RWPE1 (cell line): ENCODE data around the gene FILIP1L.

Experiments used
- CTCF ChIA-PET: fragments of 350-600 bp; sonication (Branson Sonifier 250); formaldehyde crosslinking; extraction: SDS; loops from one replicate; lab custom pipeline; 2021; lab: Yijun Ruan, JAX
- POLR2A ChIA-PET: fragments of 400-600 bp; formaldehyde crosslinking; extraction: SDS; loops from one replicate; lab custom pipeline; 2020; ENCODE audit warnings: antibody characterized with exemption; ENCODE audit not compliant: low non-redundant PET; lab: Yijun Ruan, JAX
- DNase-seq: peaks from one replicate; pipeline ENCODE4 v3.0.0; 2012; ENCODE audit warnings: low spot score
- H3K27ac ChIP-seq: fragments of 450-650 bp; 2 replicates; pipeline ENCODE4 v1.5.1; 2017
- CTCF ChIP-seq: fragments of 450-650 bp; conservative IDR thresholded peaks from 2 replicates; pipeline ENCODE4 v1.5.1; 2017; ENCODE audit warnings: low read depth, mild to moderate bottlenecking

FILIP1L gene

GRCh38 chr3:100149130-100149529 is 34.8 kb upstream of the FILIP1L start:
- POLR2A ChIA-PET: no interaction called here
- H3K27ac ChIP-seq: no peak overlapping the region
- no peak for TF ChIP-seq CTCF
- CTCF ChIA-PET: interaction anchor here (0.7 kb wide), 1 partner anchor 189 kb away, joined by 5 read pairs; no protein-coding TSS in a partner anchor
- DNase-seq: no peak

- POLR2A ChIA-PET: no interaction called here
- no peak for TF ChIP-seq CTCF
- DNase-seq: no peak
- CTCF ChIA-PET: no interaction called here
- H3K27ac ChIP-seq: no peak overlapping the region
These were observed 30.1 kb upstream of the FILIP1L start for GRCh38 chr3:100144255-100144866.

GRCh38 chr3:100141586-100141985 is 27.3 kb upstream of the FILIP1L start:
- CTCF ChIA-PET: no interaction called here
- POLR2A ChIA-PET: no interaction called here
- DNase-seq: no peak
- H3K27ac ChIP-seq: no peak overlapping the region
- no peak for TF ChIP-seq CTCF

- DNase-seq: no peak
- TF ChIP-seq CTCF: no peak
- CTCF ChIA-PET: no interaction called here
- no peak overlapping the region for H3K27ac ChIP-seq
- POLR2A ChIA-PET: no interaction called here
These were observed 26.7 kb upstream of the FILIP1L start for GRCh38 chr3:100140976-100141375.

GRCh38 chr3:100136921-100137320 is 22.6 kb upstream of the FILIP1L start:
- CTCF ChIA-PET: interaction anchor here (0.6 to 0.7 kb wide), 2 partner anchors 294 to 1377 kb away, joined by 3 to 6 read pairs; no protein-coding TSS in a partner anchor
- H3K27ac ChIP-seq: no peak overlapping the region
- no peak for TF ChIP-seq CTCF
- POLR2A ChIA-PET: no interaction called here
- DNase-seq: no peak

GRCh38 chr3:100131241-100131640 is 16.9 kb upstream of the FILIP1L start:
- ChIA-PET CTCF (no interaction called here), POLR2A (no interaction called here)
- no peak for TF ChIP-seq CTCF
- DNase-seq: no peak
- no peak overlapping the region for H3K27ac ChIP-seq
